GM21737 (cell line): ENCODE results near the gene CHN2.
"Not testable (repeated sequence)": the region's sequence is repeated elsewhere in the genome, so short reads cannot be mapped to it uniquely, and the experiment has no call there.

Experiments used
- ATAC-seq: cut with Tn5 transposase; IDR thresholded peaks from one replicate; pipeline ENCODE4 v1.9.1; 2021; ENCODE audit warnings: mild to moderate bottlenecking, moderate library complexity; ENCODE audit not compliant: unreplicated experiment

The CHN2 gene

DNA sequence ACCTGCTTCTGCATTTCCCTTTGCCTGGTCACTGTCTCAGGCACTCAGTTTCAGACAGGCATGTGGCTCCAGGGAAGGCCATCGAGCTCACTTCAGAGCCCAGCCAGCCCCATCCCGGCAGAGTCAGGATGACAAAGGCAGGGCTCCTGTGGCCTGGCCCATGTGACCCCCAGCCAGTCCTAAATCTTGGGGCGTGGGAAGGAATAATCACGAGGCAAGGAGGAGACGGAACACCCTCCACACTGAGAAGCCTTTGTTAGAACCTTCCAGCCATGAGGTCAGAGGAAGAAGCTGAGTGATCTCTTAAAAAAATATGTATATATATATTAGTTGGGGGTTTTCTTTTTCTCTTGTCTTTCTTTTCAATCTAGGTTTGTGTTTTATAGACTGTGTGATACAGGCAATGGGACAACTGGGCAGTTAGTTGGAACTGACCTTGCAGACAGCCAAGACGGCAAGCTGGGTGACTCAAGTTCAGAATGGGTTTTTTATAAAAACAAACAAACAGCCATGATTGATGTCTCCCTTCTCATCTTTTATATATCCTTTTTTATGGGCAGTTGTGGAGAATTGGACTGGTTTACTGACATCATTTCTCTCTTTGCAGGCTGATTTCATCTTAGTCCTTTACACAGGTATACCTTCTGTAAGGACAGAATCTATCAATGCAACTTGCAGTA is 60.8 kb downstream of the CHN2 start:
- ATAC-seq, result no peak

DNA sequence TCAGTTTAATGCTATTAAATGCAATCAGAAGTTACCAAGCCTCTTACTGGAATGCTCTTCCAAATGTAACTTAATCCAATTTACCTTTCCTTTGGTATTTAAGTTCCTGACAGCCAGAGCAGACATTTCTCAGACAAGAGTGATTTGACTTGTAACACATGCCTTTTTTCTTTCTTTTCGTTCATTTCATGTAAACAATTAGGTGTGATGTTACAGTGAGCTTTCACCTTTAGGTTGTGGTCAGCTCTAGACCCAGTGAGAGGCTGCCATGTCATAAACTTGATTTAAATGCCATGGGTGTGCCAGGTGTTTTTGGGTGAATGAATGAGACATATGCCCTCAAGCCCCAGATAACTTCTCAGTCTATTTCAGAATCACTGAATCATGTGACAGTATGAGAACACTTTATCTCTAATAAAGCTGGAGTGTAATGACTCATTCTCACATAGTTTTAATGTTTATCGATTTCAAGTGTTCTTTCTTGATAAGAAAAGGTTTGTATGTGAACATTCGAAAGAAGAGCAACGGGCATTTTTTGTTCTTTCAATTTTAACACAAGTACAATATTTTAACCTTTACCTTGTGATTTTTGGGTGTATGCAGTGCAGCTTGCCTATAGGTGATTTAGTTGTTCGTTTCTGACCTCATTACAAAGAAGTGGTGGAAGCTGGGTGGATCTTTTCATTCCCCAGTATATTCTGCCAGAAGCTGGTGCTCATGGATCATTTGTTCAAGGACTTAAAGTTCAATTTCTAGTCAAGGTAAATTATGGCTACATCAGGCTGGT is 61.5 kb downstream of the CHN2 start:
- no peak for ATAC-seq

GRCh38 chr7:29256693-29257002 is 62.1 kb downstream of the CHN2 start:
- ATAC-seq, result no peak

DNA sequence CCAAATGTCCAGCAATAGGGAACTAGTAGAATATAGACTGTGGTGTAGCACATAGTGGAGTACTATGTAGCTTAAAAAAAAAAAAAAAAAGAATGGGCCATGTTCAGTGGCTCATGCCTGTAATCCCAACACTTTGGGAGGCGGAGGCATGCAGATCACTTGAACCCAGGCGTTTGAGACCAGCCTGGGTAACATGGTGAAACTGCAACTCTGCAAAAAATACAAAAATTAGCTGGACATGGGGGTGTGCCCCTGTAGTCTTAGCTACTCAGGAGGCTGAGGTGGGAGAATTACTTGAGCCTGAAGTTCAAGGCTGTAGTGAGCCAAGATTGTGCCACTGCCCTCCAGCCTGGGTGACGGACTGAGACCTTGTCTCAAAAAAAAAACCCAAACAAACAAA is 64.4 kb downstream of the CHN2 start:
- ATAC-seq, result no peak

DNA sequence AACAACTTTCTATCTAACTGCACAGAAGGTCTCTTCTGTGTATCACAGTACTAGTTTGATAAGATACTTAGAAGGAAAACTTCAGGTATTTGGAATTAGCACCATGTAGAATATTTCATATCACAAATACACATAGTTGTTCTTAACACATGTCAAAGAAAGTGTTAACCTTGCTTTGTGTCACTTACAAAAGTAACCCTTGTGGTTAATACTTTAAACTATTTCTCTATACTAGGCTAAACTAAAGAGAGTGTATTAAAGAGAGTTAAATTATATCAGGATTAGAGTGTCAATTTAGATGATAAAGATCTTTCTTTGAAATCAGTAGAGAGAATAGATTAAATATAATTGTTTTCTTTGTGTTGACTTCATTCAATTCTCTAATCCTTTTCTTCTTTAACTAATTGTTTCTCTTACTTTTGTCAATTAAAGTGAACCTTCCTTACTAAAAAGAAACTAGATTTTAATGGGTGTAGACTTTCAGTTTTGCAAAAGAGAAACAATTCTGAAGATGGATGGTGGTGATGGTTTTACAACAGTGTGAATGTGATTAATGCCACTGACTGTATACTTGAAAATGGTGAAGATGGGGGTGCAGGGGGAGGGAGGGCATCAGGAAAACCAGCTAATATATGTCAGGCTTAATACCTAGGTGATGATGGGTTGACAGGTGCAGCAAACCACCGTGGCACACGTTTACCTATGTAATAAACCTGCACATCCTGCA is 67.8 kb downstream of the CHN2 start:
- ATAC-seq, result no peak

GRCh38 chr7:29263601-29264207 is 69.1 kb downstream of the CHN2 start:
- ATAC-seq, result not testable (repeated sequence)

GRCh38 chr7:29265208-29265923 is 70.8 kb downstream of the CHN2 start:
- no peak for ATAC-seq

GRCh38 chr7:29269935-29270334 is 75.4 kb downstream of the CHN2 start:
- no peak for ATAC-seq

- no peak for ATAC-seq
These were observed 76.2 kb downstream of the CHN2 start for GRCh38 chr7:29270594-29271318.

- ATAC-seq, result no peak
These were observed 76.7 kb downstream of the CHN2 start for GRCh38 chr7:29271319-29271658.

DNA sequence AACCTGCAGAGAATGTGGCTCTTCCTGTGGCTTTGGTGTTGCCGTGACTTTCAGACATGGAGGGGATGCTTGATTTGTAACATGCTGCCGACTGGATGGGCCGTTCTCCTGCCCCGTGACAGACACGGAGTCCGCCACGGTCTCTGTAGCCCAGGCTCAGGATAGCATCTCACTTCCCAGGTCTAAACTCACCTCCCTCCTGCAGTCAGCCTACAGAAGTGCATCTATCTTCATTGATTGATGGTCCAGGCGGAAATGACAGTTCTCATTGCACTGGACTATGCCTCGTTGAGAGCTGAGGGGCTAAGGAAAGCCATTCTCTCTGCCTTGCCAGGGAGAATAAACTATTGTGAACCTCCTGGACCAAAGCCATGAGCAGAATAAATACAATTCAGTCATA is 77.5 kb downstream of the CHN2 start:
- ATAC-seq, result no peak

GRCh38 chr7:29274146-29275017 is 79.8 kb downstream of the CHN2 start:
- ATAC-seq, result no peak

GRCh38 chr7:29275018-29275318 is 80.4 kb downstream of the CHN2 start:
- no peak for ATAC-seq

DNA sequence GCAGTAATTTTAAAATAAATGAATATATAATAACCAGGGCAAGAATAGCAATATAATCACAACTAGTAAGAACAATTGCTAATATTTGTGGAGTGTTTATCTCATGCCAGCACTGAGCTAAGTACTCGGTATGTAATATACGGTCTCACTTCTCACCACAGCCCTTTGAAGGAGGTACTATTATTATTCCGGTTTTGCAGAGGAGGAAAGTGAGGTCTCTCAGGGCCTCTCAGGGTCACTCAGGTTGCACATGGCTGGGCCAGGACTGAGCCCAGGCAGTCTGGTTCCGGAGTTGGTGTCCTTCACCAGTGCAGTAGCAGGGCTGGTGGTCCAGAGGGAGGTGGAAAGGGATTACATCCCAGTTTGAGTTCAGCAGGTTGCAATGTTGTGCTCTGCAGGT is 80.9 kb downstream of the CHN2 start:
- no peak for ATAC-seq

DNA sequence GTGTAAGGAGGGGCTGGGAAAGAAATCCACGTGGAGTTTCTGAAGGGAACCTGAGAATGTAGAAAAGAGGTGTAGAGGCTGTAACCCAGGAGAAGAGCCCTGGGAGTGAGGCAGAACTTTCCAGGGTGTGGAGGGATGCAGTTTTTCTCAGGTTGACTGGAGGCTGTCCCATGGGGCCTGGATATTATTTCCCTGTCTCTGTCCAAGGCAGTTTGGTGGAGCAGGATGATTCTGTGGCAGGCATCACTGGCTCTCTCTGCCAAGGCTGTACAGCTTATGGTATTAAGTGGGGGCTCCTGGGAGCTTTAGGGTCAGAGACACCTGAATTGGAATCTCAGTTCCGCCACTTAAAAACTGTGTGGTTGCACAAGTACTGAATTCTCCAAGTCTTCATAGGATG is 81.6 kb downstream of the CHN2 start:
- ATAC-seq, result no peak

GRCh38 chr7:29276806-29277205 is 82.2 kb downstream of the CHN2 start:
- ATAC-seq, result no peak

GRCh38 chr7:29277436-29278215 is 83.1 kb downstream of the CHN2 start:
- ATAC-seq, result no peak

GRCh38 chr7:29278337-29279069 is 83.9 kb downstream of the CHN2 start:
- no peak for ATAC-seq
